Stimulated activated CD4-positive, alpha-beta T cell treated with anti-CD3 and anti-CD28 coated beads, Interleukin-2, amount 100 ng/mL, for 24 hours (primary cell): ENCODE measurements around the gene IL1RL2.

Experiments used
- DNase-seq, 2 donors: peaks; one replicate each; pipeline ENCODE4 v3.0.0-alpha.2; 2020

The IL1RL2 gene

DNA sequence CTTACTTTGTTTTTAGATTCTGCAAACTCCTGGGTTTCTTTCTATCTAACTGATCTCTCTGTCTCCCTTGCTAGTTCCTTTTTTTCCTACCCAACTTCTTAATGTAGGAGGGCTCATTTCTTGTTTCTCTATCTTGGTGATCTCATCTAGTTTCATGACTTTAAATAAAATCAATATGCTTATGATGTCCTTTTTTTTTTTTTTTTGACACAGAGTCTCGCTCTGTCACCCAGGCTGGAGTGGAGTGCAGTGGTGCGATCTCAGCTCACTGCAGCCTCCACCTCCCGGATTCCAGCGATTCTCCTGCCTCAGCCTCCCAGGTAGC is 82.3 kb downstream of the IL1RL2 start:
- DNase-seq: no peak

DNA sequence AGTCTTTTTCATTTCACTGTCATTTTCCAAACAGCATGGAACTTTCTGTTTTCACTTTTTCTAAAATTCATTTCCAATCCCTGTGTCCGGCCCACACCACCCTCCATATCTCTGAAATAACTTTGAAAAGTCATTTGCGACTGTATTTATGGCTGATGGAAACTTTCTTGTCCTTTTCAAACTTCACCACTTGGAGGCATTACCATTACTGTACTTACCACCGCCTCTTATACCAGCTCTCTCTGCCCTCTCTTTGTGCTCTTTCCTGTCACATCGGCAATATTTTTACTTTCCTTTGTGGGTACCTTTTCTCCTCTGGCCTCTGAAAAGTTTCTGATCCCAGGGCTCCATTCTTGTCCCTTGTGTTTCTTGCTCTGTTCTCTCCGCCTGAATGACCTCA is 85.0 kb downstream of the IL1RL2 start:
- DNase-seq: no peak

DNA sequence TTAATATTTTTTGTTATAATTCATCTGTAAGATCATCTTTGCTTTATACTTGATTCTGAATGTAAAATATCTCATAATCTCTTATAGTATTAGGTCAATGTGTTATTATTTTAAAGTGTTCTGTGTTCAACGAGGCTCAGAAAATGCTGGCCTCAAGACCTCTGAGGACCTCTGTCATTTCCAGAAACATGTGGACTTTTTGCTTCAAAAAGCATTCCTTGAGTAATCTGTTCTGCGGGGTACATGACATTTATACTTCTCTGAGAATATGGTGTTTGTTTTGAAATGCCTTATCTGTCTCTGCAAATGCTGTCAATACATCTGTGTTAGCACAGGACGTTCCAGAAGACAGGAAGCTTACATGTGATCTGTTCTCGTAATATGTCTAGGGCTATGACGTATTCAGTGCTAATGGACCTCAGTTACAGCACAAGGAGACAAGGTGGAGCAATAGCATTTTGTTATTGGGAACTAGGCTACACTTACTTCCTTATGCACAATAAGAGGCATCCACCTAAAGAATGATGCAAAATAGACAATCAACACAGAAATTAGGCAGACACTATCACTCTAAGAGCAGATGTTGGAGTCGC is 86.9 kb downstream of the IL1RL2 start:
- DNase-seq: no peak

DNA sequence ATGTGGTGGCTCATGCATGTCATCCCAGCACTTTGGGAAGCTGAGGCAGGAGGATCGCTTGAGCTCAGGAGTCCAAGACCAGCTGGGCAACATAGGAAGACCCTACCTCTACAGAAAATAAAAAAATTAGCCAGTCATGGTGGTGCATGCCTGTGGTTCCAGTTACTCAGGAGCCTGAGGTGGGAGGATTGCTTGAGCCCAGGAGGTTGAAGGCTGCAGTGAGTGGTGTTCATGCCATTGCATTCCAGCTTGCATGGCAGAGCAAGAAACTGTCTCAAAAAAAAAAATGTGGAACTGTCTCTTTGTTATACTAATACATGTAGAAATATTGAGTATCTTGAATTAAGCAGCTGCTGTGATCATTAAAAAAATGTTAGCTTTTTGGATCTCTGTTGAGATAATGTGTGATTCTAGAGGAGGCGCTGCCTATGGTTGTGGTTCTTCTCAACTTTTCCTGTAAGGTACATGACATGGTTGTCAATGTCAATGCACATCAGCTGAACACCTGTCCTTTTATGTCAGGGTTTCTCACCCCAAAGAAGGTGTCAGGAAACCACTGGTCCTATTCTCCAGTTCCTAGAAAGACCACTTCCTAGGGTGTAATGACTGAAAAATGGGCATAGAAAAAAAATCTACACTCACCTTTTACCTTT is 89.9 kb downstream of the IL1RL2 start:
- no peak for DNase-seq

DNA sequence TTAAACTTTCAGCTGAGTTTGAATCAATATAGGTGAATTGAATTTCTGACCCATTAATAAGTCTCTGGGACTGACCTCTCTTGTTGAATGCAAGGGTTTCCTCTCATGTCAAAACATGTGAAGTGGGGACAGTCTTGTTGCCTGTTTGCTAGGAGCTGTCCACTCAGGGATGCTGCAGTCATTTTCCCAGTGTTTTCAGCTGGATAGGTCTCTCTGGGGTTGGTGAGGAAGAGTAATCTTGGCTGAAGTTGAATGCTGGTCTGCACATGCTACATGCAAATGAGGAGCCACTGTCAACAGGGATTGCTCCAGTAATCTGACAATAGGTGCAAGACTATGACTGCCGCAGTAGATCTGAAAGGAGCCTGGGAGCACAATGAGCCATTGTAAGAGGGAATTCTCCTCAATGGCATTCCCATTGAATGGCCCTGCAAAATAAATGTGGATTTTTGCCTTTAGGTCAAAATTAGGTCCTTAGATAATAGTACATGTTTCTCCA is 90.4 kb downstream of the IL1RL2 start:
- DNase-seq: no peak

DNA sequence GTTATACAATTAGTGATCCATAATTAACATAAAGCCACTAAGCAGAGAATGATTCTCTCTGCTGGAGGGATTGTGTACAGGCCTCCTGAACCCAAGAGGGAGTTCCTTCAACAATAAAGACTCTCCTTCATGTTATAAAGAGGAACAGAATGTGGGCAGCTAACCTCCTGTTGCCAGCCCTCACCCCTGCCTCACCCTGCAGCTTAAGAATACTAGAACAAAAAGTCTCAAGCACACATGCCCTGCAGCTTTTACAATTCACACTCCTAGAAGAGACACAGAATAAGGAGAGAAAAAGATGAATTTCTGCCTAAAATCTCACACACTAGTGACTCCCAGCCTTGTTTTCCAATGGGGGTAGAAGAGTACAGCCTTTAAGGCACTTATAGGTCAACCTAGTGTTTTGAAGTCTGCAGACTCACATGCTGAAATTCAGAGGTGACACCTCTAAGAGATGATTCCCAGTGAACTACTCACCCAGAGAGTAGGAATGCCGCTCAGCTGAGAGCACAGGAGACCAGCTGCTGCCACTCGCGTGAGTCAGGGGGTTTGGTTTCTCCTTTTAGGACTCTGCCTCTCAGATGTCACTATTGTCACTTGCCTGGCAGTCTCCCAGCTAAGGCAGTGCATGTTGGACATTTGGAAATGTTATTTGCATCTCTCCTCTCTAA is 92.0 kb downstream of the IL1RL2 start:
- DNase-seq: no peak

DNA sequence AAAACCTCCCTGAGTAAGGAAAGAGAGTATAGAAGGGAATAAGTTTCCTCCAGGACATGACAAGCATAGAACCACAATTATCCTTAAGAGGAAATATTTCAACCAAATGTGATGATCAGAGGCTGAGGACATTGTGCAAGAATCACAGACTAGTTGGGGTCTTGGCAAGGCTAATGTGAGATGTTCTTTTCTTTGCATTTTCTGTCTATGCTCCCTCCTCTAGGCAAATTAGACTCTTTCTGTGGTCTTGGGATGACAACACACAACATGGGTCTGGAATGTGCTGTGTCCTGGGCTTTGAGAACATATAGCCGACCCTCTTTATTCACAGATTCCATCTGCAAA is 92.5 kb downstream of the IL1RL2 start:
- DNase-seq: no peak

DNA sequence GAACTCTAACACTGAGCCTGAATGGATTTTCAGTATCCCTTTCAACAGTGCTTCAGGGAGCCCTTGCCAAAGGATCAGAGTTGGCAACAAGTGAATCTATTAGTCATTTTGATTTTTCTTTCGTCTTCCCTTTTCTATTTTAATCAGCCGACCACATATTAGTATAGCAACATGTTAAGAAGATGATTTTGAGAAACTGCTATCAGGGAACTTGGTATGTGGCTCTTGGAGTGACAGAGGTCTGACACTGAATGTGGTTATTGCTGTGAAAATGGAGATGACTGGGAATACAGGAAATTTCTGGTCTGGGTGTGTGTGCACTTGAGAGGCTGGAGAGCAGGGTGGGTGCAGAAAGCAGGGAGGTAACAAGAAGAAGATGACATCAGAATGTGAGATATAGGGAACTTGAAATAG is 95.9 kb downstream of the IL1RL2 start:
- DNase-seq: no peak

DNA sequence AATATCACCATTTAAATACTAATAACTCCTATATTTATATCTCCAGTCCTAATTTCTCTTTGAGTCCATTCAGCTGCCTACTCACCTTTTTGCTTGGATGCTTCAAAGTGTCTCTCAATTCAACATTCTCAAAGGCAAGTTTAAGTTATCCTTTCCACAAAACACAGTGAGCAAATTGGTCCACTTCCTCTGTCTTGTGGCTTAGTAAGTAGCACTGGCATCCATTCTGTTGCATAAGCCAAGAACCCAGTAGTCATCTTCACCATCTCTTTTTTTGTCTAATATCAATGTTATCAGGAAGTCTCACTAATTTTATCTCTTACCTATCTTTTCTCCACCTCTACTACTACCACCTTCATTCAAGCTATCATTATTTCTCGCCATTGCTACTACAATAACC is 97.2 kb downstream of the IL1RL2 start:
- DNase-seq: no peak

DNA sequence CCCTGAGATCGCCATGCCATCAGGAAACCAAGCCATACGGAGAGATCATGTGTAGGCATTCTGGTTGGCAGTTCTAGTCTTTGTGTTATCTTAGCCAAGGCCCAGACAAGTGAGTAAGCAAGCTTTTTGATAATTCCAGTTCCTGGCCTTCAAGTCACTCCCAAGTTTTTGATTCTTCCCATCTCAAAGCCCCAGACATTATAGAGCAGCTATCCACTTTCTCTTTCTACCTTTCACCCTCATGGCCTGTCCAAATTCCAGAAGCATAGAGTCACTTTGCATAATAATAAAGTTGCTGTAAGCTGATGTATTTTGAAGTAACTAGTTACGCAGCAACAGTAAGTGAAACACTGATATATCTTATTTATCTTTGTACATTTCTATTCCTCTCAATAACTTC is 97.8 kb downstream of the IL1RL2 start:
- no peak for DNase-seq

DNA sequence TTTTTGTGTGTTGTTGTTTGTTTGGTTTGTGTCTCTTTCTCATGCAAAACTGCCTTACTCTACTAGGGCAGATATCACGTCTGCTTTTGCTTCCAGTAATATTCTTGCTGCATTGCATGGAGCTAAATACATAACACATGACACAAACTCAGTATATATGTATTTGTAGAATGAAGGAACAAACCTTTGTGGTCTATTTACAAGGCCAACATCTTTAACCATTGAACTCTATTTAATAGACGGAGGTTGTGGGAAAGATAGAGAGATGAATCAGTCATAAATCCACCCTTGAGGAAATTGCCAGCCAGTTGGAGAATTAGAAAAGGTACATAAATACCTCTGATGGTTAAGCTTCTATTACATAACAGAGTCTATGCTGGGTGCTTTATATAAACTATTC is 98.5 kb downstream of the IL1RL2 start:
- no peak for DNase-seq

DNA sequence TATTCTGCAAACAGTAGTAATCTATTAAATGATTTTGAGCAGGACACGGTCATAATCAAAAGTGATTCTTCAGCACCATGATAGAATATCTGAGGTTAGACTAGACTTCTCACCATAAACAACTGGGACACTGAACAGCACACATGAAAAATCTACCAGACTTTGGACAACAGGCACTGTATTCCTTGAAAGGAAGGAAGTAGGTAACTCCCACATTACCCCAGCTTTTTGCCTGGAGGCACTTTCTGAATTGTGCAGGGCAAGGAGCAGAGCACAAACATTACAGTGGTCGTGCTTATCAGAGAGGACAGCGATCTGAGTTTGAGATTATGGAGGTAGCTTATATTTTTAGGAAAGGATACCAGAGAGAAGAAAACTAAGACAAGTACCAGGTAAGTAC is 99.2 kb downstream of the IL1RL2 start:
- DNase-seq: no peak

DNA sequence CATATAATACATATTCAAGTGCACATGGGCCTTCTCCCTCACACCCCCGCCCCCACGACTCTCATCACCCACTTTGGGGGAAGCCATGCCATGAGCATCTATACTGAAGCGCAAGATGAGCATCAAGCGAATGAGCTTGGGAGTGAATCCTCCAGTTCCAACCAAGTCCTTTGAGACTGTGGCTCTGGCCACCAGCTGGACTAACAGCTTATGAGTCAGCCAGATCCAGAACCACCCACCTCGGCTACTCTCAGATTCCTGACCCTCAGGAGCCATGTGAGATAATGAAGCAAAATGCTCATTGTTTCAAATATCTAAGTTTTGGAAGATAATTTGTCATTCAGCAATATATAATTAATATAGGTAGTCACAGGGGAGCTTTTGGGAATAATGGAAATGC is 102.3 kb downstream of the IL1RL2 start:
- no peak for DNase-seq
